ENCODE measurements around the gene TBL1X. TPM values are rescaled to one million over a fixed set of nuclear protein-coding genes. Genes with fewer than 3 reads are reported as not detected.

TBL1X gene
- total and polyA plus RNA-seq, 2 of the 13 experiments (the other 11 are each of a cell fraction or from before 2014, with no cell fraction given) = 17.6 to 19.9 TPM

DNA sequence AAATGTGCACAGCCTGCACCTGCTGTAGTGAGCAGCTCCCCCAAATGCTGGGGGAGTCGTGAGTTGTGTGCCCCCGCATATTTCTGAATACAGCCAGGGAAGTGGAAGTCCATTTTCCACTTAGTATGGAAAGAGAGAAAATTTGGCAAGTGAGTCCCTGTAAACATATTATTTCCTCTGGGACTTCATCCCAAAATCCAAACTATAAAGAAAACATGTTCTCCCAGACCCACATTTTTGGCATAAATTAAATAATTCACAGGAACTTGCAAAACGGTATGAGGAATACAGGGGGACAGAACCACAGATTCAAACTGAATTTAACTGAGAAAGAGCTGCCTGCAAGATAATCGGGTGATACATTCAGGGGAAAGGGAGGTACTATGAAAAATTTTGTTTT is 193.6 kb downstream of the TBL1X start:
- H4K20me1 ChIP-seq (ENCODE audit: insufficient read depth, low read length) = 0 out of 2 replicates have a peak, but pooled peaks cover 3% of the 10 kb centered on the region
- POLR2A ChIA-PET = no interaction called here
- TF ChIP-seq ISL2 (CRISPR knock-in tag; IDR thresholded peaks at IDR 0.05) = no peak
- TF ChIP-seq ARNT (IDR thresholded peaks at IDR 0.05) = no peak
- no peak for TF ChIP-seq HMG20A (CRISPR knock-in tag; IDR thresholded peaks at IDR 0.05; ENCODE audit: borderline replicate concordance)
- no peak for TF ChIP-seq FOXA3 (CRISPR knock-in tag; IDR thresholded peaks at IDR 0.05)
- no peak for TF ChIP-seq ZBTB8A (CRISPR knock-in tag; IDR thresholded peaks at IDR 0.05; ENCODE audit: borderline replicate concordance, low read depth)
- no peak for TF ChIP-seq KLF13 (CRISPR knock-in tag; IDR thresholded peaks at IDR 0.05)
- no peak for TF ChIP-seq PRMT3 (CRISPR knock-in tag; IDR thresholded peaks at IDR 0.05; ENCODE audit: borderline replicate concordance, low read depth)
- TF ChIP-seq, protein P1, sequence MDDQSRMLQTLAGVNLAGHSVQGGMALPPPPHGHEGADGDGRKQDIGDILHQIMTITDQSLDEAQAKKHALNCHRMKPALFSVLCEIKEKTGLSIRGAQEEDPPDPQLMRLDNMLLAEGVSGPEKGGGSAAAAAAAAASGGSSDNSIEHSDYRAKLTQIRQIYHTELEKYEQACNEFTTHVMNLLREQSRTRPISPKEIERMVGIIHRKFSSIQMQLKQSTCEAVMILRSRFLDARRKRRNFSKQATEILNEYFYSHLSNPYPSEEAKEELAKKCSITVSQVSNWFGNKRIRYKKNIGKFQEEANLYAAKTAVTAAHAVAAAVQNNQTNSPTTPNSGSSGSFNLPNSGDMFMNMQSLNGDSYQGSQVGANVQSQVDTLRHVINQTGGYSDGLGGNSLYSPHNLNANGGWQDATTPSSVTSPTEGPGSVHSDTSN (CRISPR knock-in tag; IDR thresholded peaks at IDR 0.05; ENCODE audit: borderline replicate concordance) = no peak
- TF ChIP-seq ZFYVE20 (CRISPR knock-in tag; IDR thresholded peaks at IDR 0.05; ENCODE audit: borderline replicate concordance, low read depth) = no peak
- TF ChIP-seq AFF4 (CRISPR knock-in tag; IDR thresholded peaks at IDR 0.05) = no peak
- TF ChIP-seq, protein P2, sequence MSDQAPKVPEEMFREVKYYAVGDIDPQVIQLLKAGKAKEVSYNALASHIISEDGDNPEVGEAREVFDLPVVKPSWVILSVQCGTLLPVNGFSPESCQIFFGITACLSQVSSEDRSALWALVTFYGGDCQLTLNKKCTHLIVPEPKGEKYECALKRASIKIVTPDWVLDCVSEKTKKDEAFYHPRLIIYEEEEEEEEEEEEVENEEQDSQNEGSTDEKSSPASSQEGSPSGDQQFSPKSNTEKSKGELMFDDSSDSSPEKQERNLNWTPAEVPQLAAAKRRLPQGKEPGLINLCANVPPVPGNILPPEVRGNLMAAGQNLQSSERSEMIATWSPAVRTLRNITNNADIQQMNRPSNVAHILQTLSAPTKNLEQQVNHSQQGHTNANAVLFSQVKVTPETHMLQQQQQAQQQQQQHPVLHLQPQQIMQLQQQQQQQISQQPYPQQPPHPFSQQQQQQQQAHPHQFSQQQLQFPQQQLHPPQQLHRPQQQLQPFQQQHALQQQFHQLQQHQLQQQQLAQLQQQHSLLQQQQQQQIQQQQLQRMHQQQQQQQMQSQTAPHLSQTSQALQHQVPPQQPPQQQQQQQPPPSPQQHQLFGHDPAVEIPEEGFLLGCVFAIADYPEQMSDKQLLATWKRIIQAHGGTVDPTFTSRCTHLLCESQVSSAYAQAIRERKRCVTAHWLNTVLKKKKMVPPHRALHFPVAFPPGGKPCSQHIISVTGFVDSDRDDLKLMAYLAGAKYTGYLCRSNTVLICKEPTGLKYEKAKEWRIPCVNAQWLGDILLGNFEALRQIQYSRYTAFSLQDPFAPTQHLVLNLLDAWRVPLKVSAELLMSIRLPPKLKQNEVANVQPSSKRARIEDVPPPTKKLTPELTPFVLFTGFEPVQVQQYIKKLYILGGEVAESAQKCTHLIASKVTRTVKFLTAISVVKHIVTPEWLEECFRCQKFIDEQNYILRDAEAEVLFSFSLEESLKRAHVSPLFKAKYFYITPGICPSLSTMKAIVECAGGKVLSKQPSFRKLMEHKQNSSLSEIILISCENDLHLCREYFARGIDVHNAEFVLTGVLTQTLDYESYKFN (CRISPR knock-in tag; conservative IDR thresholded peaks at IDR 0.05) = no peak
- TF ChIP-seq SOX5 (CRISPR knock-in tag; IDR thresholded peaks at IDR 0.05; ENCODE audit: borderline replicate concordance) = no peak
- no peak for TF ChIP-seq ZBTB7B (CRISPR knock-in tag; IDR thresholded peaks at IDR 0.05)
- 97% methylated on average over 2 of the region's 4 CpGs for WGBS (ENCODE audit: low lambda C conversion rate)
- no peak overlapping the region for H3K9ac ChIP-seq (ENCODE audit: insufficient read depth, low read depth, low read length)
- FAIRE-seq (no peak), DNase-seq (ENCODE audit: low spot score) (no peak), ATAC-seq (no peak)
- no peaks in the 10 kb centered on the region for H3K9me3 ChIP-seq (ENCODE audit: low read length)
- H3K4me1 ChIP-seq (ENCODE audit: insufficient read depth, low read length) = peaks cover 8% of the 10 kb centered on the region
- intact Hi-C loops (cut with micrococcal nuclease; ENCODE audit: unreplicated experiment) (no loop called here), in situ Hi-C loops (cut with HindIII; ENCODE audit: extremely low pct_ligation_motif_present, low pct_unique_long_range_greater_than_20kb) (no loop called here)
- peaks cover 1 to 35% of the 10 kb centered on the region in 2 experiments; a peak in 2 of 5 replicates for H3K36me3 ChIP-seq (replicated peaks in 1 of 2; ENCODE audit: control insufficient read depth in 1 of 2, insufficient read depth in 2 of 2, low read length in 2 of 2)
- H2AFZ ChIP-seq (ENCODE audit: low read length) = no peak overlapping the region
- no peaks in the 10 kb centered on the region for H3K27me3 ChIP-seq (ENCODE audit: control insufficient read depth in 1 of 2, insufficient read depth in 2 of 2, low read length in 2 of 2)
- no peak overlapping the region for H3K4me2 ChIP-seq (ENCODE audit: low read depth, low read length)
- H3K79me2 ChIP-seq (ENCODE audit: insufficient read depth, low read length) = no peaks in the 10 kb centered on the region
- no peak overlapping the region for H3K4me3 ChIP-seq (replicated peaks in 1 of 3; ENCODE audit: insufficient read depth in 1 of 3, low read depth in 2 of 3, low read length in 3 of 3)
- BruUV-seq (replicated peaks) = no TSS peak
- CTCF ChIA-PET (ENCODE audit: low intra/inter-chr PET ratio, low total read pairs) = no interaction called here
- no peak overlapping the region for H3K27ac ChIP-seq (ENCODE audit: extremely low read length, insufficient read depth, low read length)
